NCI-H1436 treated with DMSO at 0.1 percent for 48 hours (cell line): Measurements from ENCODE around the gene PTPRR.

Experiments
- DNase-seq: peaks from one replicate; lab custom pipeline; 2025; lab: John Stamatoyannopoulos, UW

Gene PTPRR

DNA sequence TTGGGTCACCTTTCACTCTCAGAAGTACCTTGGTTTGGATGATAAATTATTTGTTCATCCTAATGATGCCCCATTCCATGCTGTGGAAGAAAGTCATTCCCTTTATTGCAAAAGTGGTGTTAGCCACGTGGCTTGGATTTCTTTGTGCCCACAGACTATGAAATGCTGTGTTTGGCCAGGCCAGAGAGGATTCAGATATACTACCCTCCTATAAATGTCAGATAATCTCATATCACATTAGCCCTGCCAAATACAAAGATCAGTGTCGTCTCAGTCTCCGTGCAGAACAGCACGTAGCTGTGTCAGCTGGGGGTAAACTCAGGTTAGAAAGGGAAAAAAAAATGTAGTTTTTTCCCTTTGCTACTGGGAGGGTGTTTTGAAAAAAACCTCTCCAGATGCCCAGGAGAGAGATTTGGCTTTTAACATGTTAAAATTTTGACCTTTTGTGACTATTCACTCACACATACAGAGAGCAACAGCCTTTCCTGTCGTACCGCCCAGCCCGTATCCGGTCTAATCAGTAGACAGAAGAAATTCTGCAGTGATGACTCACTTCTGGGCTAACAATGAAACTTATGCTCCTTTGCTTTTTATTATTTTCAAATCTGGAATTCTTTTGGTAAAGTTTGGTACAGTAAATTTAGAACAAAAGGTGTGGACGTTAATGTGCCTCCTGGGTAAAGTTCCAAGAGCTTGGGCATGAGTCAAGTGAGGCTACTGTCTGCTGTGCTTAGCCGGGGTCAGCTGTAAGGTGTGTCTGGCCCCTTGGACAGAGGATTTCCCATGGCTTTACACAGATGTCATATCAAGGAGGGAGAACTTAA, 274.8 kb downstream of the PTPRR start:
- no peak for DNase-seq

DNA sequence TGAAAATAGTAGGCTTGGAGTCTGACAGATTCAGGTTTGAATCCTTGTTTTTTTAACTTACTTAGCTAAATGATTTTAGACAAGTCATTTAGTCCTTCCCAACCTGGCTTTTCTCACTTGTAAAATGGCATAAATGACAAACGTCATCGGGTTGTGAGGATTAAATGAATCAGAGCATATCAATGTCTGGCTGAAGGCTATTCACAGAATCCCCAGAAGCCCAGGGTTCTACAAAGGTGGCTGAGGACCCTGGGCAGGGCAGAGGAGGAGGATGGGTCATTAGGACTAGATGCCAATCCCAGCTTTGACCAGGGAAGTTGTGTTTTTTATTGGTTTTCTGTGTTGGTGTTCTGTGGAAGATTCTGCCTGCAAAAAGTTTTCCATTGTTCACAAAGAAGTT, 275.7 kb downstream of the PTPRR start:
- no peak for DNase-seq

DNA sequence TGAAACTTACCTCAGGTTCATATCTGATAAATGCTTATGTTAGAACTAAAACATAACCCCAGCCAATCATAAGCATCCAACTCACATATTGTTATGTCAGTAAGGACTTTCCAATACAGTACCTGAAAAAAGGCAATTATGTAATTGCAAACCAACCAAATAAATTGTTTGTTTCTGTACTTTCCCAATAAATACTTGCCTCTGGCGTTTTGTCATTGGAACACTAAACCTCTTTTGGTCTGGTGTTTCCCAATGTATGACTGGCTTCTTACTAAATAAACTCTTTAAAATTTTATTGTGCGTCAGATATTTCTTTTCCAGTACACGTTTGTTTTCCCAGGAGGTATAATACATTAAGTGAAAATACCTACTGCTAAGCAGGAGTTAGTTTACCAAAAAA, 276.6 kb downstream of the PTPRR start:
- no peak for DNase-seq

DNA sequence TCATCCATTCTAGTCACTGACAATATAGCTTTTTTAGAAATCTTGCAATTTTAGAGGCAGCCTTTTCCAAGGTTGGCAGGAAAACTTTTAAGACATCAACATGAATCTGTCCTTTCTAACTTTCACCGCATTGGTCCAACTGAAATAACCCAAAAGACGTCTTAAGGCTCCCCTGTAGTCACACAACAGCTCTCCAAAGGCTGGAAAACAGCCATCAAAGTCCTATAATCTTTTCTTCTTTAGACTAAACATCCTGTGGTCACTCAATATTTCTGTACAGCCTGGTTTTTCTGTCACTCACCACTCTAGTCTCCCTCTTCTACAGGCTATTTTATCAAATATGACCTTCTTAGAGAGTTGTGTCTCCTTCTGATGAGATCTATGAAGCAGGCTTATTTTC, 278.8 kb downstream of the PTPRR start:
- no peak for DNase-seq

DNA sequence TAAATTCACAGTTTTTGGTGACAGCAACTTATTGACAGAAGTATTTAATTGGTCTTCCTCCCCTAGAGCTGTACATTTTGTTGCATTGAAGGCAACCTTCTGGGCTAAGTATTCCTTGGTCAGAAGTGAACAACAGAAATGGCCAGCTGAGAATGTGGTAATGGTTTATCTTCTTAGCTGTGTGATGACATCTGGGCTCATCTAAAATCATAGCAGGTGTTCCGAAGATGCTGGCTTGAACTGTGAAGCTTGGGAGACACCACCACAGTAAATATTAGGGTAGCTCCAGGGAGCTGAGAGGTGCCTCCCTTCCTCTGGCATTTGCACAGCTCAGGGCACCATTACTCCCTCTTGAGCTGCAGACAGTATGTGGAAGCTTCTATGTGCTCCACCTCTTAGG, 279.6 kb downstream of the PTPRR start:
- DNase-seq = no peak

DNA sequence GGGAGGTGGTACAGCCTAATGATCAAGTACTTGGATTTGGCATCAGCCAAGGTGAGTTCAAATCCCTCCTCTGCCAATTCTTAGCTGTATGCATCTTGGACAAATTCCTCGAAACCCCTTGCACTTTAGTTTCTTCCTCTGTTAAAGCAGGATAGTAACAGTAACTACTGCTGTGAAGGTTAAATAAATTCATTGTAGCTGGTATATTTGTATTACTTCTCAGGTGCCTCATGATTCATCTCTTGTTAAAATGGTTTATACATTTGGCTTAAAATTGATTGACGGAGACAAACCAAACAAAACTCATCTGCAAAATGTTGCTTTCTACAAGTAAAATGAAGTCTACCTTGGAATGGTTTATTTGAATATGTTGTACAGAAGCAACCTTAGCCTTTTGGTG, 281.0 kb downstream of the PTPRR start:
- no peak for DNase-seq

DNA sequence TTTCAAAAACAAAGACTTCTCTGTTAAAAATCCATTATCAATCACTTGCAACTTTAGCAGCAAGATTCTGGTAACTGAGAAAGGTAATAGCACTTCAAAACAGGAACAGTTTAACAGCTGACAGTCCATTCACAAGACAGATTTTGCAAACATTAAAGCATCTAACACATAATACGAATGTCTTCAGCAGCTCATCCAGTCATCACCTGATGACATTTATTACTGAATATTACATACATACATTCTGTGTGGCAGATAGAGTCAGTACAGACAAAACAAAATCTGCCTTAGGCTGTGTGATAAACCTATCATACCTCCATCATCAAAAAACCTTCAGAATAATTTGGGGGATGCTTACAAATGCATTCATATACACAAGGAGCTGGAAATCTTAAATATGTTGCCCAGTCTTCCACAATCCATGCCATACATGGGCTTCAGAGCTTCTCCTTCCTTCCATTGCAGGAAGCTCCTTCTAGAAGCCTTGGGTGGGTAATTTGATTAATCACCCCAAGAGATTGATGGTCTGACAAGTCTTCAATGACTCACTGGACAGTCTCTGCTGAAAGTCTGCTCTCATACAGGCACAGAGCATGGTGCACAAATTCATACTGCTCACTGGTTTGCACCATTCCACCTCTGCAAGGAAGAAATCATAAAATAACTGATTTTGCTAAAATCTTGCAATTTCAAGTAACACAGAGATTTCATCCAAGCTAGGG, 281.7 kb downstream of the PTPRR start:
- no peak for DNase-seq

DNA sequence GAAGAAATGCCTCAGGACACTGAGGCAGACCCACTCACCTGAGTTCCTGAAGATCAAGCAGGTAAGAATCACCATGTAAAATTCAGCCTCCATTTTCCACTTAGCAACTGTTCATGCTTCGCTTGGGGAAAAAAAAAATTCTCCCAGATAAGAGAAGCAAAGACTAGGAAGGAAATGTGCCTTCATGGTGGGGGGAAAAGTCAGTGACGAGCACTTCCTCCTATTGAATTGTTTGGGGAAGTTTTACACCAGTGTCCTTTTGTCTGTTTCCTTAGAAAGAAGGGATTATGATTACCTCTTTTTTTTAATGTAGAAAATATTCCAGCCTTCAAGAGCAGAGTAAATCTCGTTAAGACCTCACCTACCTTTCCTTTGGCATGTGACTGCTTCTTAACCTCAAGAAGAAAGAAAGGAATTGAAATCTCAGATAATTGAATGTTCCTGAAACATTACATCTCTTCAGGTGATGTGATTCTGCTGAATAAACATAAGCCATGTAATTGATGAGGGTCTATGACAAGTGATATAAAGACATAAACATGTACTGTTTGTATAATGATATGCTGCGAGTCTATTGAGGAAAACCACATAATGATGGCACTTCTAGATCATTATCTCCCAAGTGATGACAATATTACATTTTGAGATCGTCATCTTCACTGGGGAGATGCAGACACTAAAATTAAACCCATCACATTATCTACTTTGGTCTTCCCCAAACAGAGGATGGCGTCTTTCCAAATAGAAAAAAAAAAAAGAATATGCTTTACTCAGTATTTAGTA, 283.0 kb downstream of the PTPRR start, which contains the start of gene PTPRB:
Gene PTPRB, minus strand, starts transcription at position 127 of the 783 bp plus-strand sequence. Its CDS starts 34 bp downstream, at position 93.
- no peak for DNase-seq

DNA sequence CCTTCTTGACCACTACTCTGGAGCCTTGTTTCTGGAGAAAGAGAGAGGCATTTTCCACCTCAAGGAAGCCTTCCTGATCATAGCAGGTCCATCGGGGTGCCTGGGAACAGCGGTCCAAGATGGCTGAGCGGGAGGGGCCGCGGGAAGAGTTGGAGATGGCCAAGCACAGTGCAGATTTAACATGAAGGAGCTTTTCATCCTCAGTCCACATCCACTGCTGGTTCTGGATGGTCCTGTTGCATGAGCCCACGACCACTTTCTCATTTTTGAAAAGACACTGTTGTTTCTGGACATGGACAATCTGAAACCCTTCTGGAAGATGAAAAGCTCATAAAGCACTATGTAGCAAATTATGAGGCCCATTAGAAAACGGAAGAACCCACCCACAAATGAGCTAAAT, 284.8 kb downstream of the PTPRR start:
- DNase-seq = no peak

DNA sequence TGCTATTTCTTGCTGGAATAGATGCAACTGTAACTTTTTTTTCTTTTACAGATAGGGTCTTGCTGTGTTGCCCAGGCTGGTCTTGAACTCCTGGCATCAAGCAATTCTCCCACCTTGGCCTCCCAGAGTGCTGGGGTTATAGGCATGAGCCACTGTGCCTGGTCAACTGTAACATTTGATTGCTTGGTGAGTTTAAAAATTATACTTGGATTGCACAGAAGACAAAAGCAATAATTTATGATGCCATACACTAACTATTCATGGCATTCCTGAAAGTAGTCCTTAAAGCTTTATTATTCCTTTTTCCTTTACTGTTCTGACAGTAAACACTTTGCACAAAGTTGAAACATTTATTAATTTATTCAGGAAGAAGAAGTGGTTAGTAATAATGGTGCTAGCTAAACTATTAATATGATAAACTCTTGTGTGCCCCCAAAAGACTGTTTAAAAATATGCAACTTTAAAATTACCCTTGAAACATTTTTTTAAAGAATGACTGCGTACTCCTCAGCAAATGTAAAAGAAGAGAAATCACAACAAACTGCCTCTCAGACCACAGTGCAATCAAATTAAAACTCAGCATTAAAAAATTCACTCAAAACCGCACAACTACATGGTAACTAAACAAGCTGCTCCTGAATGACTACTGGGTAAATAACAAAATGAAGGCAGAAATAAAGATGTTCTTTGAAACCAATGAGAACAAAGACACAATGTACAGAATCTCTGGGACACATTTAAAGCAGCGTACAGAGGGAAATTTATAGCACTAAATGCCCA, 291.6 kb downstream of the PTPRR start:
- no peak for DNase-seq

DNA sequence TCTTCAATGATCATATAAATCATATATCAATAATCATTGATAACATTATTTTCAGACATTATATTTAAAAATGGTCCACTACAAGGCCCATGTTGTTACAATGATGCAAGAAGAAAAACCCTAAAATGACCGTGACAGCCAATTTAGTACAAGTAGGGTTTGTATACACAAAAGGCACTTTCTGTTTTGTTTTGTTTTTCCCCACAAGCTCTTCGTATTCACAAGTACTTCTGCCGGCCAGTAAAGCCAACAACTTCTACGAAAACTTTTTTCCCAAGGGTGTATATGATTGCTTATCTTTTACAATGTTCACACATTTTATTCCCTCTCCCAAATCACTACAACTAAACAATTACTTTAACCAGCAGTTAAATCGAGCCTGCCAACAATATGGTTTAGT, 292.9 kb downstream of the PTPRR start:
- no peak for DNase-seq

DNA sequence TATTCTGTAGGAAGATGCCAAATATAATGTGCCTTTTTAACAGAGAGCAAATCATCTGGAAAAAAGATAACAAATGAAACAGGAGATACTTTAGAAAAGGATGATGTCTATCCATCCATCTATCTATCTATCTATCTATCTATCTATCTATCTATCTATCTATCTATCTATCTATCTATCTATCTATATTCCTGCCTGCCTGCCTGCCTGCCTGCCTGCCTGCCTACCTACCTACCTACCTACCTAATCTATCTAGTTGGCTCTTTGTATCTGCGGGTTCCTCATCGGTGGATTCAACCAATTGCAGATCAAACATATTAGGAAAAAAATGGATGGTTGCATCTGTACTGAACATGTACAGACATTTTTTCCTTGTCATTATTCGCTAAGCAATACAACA, 294.4 kb downstream of the PTPRR start:
- no peak for DNase-seq

DNA sequence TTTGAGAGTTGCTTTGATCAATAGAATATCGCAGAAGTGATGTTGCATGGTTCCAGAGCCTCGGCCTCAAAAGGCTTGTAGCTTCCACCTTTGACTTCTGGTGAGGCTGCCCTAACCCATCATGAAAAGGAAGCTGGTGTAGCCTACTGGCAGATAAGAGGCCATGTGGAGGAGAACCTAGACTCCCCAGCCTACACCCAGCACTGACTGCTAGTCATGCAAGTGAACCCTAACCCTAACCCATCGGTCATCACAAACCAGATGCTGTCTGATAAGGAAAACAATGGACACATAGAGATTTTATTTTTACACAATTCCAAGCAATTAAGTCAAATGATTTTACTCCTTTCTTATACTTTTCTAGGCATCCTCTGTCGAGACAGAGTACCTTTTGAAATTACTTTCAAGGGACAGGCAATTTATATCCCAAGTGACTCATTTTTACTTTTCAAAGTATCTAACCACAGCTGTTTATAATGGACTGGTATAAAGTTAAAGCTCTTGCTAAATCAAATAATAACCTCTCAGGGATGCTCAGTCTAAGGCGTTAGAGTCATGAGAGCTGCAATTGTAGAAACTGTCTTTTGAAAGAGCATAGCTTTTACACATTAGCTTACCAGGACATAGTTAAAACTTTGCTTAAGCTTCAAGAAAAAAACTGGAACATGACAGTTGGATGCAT, 300.9 kb downstream of the PTPRR start:
- no peak for DNase-seq

DNA sequence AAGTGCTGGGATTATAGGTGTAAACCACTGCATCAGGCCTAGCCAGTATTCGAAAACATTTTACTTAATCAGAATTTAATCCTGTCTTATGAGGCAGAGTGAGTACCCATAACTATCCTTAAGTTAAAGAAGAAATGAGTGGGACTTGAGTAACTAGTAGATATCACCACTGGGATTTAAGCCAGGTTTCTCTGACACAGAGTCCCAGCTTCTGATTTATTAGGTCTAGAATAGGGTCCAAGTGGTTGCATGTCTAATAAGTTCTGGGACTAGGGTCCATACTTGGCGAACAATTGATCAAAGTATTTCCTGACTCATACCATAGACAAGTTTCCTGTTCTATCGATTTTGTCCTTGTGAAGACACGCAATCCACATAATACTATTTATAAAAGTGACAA, 302.2 kb downstream of the PTPRR start:
- DNase-seq = no peak

DNA sequence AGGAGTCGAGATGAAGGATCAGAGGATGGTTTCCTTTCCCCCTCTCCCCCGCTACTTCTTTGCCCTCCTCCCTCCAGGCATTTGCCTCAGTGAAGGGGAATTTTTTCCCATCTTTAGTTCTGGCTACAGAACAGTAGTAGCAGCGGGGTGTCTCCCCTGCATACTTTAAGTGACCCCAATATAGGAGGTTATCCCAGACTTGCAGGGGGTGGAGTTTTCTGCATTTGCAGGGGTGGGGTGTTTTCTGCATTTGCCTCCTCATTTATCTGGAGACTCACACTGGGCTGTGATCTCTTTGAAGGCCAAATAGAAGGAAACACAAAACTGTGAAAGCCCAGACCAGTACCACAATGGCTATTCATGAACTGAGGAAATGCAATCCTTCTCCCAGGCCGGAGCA, 303.1 kb downstream of the PTPRR start:
- DNase-seq = no peak

DNA sequence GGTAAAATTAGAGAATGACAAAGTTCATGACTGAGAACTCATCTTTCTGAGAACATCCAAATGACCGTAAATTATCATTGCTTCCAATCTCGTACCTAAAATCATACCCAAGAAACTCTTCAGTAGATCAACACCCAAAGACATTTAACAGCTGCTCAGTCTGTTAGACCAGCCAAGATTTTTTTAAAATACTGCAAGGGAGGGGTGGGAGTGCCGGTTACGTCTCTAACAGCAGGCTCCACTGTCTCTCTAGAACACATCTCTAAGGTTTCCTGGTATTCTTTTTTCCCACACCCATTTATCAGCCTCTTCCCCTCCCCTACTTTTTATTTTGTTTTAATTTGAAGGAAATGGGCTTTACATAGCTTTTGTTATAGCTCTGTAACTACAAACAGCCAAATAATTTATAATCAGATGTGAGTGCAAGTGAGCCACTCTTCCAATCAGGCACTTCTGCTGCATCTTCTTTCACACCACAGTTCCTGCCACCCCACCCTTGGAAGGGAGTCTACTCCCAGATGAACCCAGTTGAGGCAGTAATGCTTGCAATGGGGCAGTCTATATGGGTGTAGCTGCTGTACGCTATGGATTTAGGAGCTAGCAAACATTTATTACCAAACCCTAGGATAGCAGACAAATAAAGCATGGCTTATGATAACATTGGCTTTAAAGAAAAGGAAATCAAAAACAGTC, 305.2 kb downstream of the PTPRR start:
- DNase-seq = no peak

DNA sequence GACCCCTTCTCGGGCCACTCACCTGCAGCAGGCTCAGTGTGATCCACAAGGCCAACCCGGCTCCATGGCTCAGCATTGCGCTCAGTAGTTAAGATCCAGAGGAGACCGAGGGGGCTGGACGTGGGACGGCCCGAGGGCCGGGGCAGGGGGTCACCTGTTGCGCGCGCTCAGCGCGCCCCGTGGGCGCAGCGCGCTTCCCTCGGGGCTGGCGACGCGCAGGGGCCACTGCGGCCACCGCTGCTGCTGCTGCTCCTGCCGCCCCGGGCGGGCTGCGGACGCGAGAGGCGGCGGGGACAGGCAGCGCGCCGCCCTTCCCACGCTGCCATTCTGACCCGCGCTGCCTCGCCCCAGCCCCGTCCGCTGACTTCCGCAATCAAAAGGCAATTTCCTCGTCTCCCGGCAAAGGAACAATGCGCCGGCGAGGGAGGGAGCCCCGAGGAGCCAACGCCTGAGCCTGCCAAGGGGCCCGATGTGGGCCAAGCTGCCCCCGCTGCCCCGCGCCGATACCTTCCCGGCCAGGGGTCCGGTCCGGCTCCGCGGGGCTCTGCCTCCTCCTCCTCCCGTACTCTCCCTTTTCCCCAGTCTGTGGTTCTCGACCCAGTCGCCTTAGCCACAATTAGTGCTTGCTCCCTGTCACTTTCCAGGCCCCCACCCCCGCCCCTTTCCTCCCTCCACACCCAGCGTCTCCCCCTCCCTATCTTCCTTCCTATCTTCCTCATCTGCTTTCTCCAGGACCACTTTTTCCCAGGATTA, 310.6 kb downstream of the PTPRR start:
- no peak for DNase-seq

DNA sequence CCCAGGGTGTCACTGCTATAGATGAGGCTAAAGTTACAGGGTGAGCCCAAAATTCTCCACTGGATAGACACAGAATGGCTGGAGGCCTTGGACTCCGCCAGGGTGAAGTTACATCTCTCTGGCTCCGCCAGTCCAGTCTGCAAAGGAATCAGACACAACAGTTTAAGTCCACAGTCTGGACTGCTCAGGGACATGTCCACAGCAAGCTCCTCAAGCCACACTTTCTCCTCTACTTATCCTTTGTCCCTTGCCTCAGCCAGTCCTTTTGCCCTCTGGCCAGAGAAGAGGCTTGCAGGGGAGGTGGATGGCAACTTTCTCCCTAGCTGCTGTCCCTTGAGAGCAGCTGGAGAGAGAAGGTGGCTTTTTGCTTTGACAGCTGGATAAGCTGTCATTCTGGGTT, 311.3 kb downstream of the PTPRR start:
- no peak for DNase-seq

DNA sequence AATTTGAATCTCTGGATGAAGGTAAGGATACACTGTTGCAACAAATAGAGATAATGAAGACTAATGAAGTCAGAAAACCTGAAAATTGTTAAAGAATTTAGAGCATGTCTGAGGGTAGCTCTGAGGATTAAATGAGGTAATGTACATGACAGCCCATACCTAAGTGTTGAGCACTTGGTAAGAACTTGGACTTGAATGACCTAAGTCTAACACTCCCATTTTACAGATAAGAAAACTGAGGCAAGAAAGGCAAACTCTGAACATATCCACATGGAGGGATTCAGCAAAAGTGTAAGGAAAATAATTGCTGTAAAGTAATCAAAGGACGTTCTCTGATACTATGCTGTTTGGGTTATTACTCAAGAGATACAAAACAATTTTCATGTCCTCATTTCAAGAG, 312.4 kb downstream of the PTPRR start:
- no peak for DNase-seq

DNA sequence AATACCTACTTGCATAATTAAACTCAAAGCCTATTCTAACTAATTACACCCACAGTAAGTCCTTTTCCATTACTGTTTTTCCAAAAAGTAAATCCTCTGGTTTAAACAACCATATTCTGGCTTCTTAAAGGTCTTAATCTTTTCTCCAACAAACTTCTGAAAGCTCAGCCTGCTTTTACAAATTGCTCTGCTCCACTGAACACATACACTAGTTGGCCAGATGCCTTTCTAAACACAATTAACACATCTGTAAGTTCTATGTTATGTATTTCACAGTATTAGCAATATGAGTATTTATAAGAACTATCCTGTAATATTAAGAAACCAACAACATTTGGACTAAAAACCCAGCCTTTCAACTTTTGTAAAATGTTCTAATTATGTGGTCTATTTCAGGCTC, 313.4 kb downstream of the PTPRR start:
- DNase-seq = no peak
